GM12878 (cell line): ENCODE results near the gene GARNL3. TPM values are rescaled to one million over a fixed set of nuclear protein-coding genes. Genes with fewer than 3 reads are reported as not detected.

Source experiments
- ATAC-seq: fragments of 200-7000 bp; cut with Tn5 transposase; 3 replicates; pipeline ENCODE4 v1.9.1; 2020; ENCODE audit warnings: mild to moderate bottlenecking, moderate library complexity
- BruUV-seq: library from RNA; stranded (reverse); fragments of 400-500 nt; replicated peaks from 2 replicates; lab custom pipeline; 2021; lab: Mats Ljungman, UMichigan
- CTCF ChIA-PET: fragments of 300-600 bp; sonication (Branson Sonifier 250); formaldehyde crosslinking; extraction: SDS; loops from one replicate; lab custom pipeline; 2021; ENCODE audit warnings: inconsistent platforms; lab: Yijun Ruan, JAX
- POLR2A ChIA-PET: fragments of 350-600 bp; formaldehyde crosslinking; extraction: SDS; loops from one replicate; lab custom pipeline; 2021; ENCODE audit warnings: inconsistent platforms; lab: Charles Lee
- RAD21 ChIA-PET: fragments of 300-600 bp; sonication (Branson Sonifier 250); formaldehyde crosslinking; loops from one replicate; lab custom pipeline; 2023; ENCODE audit warnings: antibody characterized with exemption; ENCODE audit not compliant: unreplicated experiment; lab: Charles Lee
- SMC1A ChIA-PET: fragments of 300-600 bp; sonication (Branson Sonifier 250); formaldehyde crosslinking; loops from one replicate; lab custom pipeline; 2023; ENCODE audit not compliant: unreplicated experiment, uncharacterized antibody; lab: Charles Lee
- DNase-seq: peaks from one replicate; pipeline ENCODE4 v3.0.0-alpha.2; 2011; ENCODE audit warnings: low read depth, low spot score
- FAIRE-seq: peaks from 3 replicates; lab custom pipeline; 2011; peaks lifted over from hg19 to GRCh38; lab: Jason Lieb, UNC
- H2AFZ ChIP-seq: 2 replicates; pipeline ENCODE4 v1.6.0; 2011; ENCODE audit warnings: low read depth, low read length, control low read depth; ENCODE audit not compliant: control insufficient read depth
- H3K27ac ChIP-seq: 2 replicates; pipeline ENCODE4 v1.5.1; 2011; ENCODE audit warnings: control low read depth; ENCODE audit not compliant: control insufficient read depth, insufficient read depth
- H3K27me3 ChIP-seq, 2 experiments: replicated peaks in 1 of 2; 2 replicates each; pipeline versions ENCODE4 v1.6.0 to v1.6.1; 2011; ENCODE audit warnings: low read length in 1 of 2; ENCODE audit not compliant: control insufficient read depth in 2 of 2, insufficient read depth in 2 of 2
- H3K36me3 ChIP-seq, 2 experiments: 2 replicates each; pipeline ENCODE4 v1.5.1; 2011; ENCODE audit warnings: low read length in 1 of 2; ENCODE audit not compliant: control insufficient read depth in 2 of 2, insufficient read depth in 2 of 2
- H3K4me1 ChIP-seq: 2 replicates; pipeline ENCODE4 v1.6.1; 2011; ENCODE audit warnings: mild to moderate bottlenecking, low read length, moderate library complexity, mixed read lengths; ENCODE audit not compliant: control insufficient read depth, insufficient read depth
- H3K4me2 ChIP-seq: 2 replicates; pipeline ENCODE4 v1.6.0; 2011; ENCODE audit warnings: control low read depth; ENCODE audit not compliant: control insufficient read depth, insufficient read depth
- H3K4me3 ChIP-seq: fragments of 200-600 bp; sonication (generic); 2 replicates; pipeline ENCODE4 v1.5.1; 2016
- H3K79me2 ChIP-seq: 2 replicates; pipeline ENCODE4 v1.6.0; 2011; ENCODE audit warnings: low read length; ENCODE audit not compliant: control insufficient read depth, insufficient read depth
- H3K9ac ChIP-seq: 2 replicates; pipeline ENCODE4 v1.8.0; 2011; ENCODE audit warnings: low read length, control low read depth, mixed read lengths; ENCODE audit not compliant: control insufficient read depth, insufficient read depth
- H3K9me3 ChIP-seq: replicated peaks from 3 replicates; pipeline ENCODE4 v1.5.1; 2011; ENCODE audit warnings: mild to moderate bottlenecking, low read length; ENCODE audit not compliant: control insufficient read depth, insufficient read depth
- H4K20me1 ChIP-seq: 2 replicates; pipeline ENCODE4 v1.6.0; 2011; ENCODE audit not compliant: control insufficient read depth, insufficient read depth
- BCL3 ChIP-seq: IDR thresholded peaks from 2 replicates; pipeline ENCODE4 v1.6.1; 2011; ENCODE audit warnings: borderline replicate concordance, low read depth, mild to moderate bottlenecking, moderate library complexity, low read length; ENCODE audit not compliant: insufficient read depth, poor library complexity, severe bottlenecking
- RCOR1 ChIP-seq: conservative IDR thresholded peaks from 2 replicates; pipeline ENCODE4 v1.6.1; 2012; ENCODE audit warnings: low read depth, low read length, improper control_type of control experiment
- TAF1 ChIP-seq: IDR thresholded peaks from 2 replicates; pipeline ENCODE4 v1.6.1; 2011; ENCODE audit warnings: mild to moderate bottlenecking, low read depth, low read length, borderline replicate concordance
- WRNIP1 ChIP-seq: IDR thresholded peaks from 2 replicates; pipeline ENCODE4 v1.6.1; 2011; ENCODE audit warnings: low read depth, low read length, improper control_type of control experiment, borderline replicate concordance
- WGBS: methylation state at CpG from one replicate; pipeline ENCODE4 v1.1.6; 2016; ENCODE audit warnings: low lambda C conversion rate; ENCODE audit not compliant: insufficient replicate concordance, insufficient coverage; ENCODE audit errors: missing lambda C conversion rate; 5-methylcytosine and 5-hydroxymethylcytosine counted together
- in situ Hi-C: fragments of 300-500 bp; cut with MboI; formaldehyde crosslinking; loops from 9 replicates; pipeline ENCODE4 v1.14.3; 2018; ENCODE audit warnings: mixed read lengths
- intact Hi-C: fragments of 100-400 bp; cut with micrococcal nuclease; formaldehyde crosslinking; loops from one replicate; pipeline ENCODE4 v1.14.2; 2022; ENCODE audit not compliant: unreplicated experiment
- polyA plus RNA-seq, 11 experiments: library from polyadenylated mRNA; depleted of rRNA in 4 of 11; unstranded in 6 of 11; stranded (reverse) in 5 of 11; fragments of >200 nt; fragmentation: Nextera tagmentation in 4 of 11; fragmentation: Illumina TruSeq in 1 of 11; extraction: Ambion mirVana in 4 of 11; extraction: Trizol in 1 of 11; gene quantifications; 1 replicate in 1 of 11; 2 replicates in 10 of 11; pipeline versions ENCODE4 v1.2.1 to v1.2.3, GENCODE V29; 2011 to 2016; ENCODE audit warnings: inconsistent platforms in 2 of 11, missing spikeins in 2 of 11, low read depth in 1 of 11
- total RNA-seq, 4 experiments: library from RNA; depleted of rRNA in 3 of 4; stranded (reverse); fragments of >200 nt in 3 of 4; fragmentation: Illumina TruSeq in 1 of 4; extraction: Trizol in 1 of 4; gene quantifications; 2 replicates each; pipeline versions ENCODE4 v1.2.1 to v1.2.3, GENCODE V29; 2013 to 2021

GARNL3 gene
- total and polyA plus RNA-seq, 10 of the 15 experiments (the other 5 are each of a cell fraction or from before 2014, with no cell fraction given): 0.89 to 13.2 (median 6.3) TPM

- BruUV-seq: no TSS peak
- no peak; the same call in 2 of the 3 replicates for ATAC-seq
- no peaks in the 10 kb centered on the region for H3K27me3 ChIP-seq
- intact Hi-C loops: no loop called here
- peaks cover 2% of the 10 kb centered on the region; the same call in 1 of the 2 replicates for H3K4me1 ChIP-seq
- H3K4me2 ChIP-seq: no peak overlapping the region
- ChIA-PET RAD21 (interaction anchor here (1.1 kb wide), 1 partner anchor 193 kb away, joined by 3 read pairs; no protein-coding TSS in a partner anchor), SMC1A (interaction anchor here (0.6 to 1.0 kb wide), 2 partner anchors 33 to 203 kb away, joined by 3 read pairs; no protein-coding TSS in a partner anchor), CTCF (interaction anchor here (0.8 to 1.2 kb wide), 2 partner anchors 203 to 476 kb away, joined by 4 read pairs; no protein-coding TSS in a partner anchor), POLR2A (interaction anchor here (0.9 kb wide), 1 partner anchor 98 kb away, joined by 4 read pairs; no protein-coding TSS in a partner anchor)
- no peaks in the 10 kb centered on the region for H3K9me3 ChIP-seq
- FAIRE-seq: no peak
- no peak overlapping the region for H3K9ac ChIP-seq
- H3K27ac ChIP-seq: no peak overlapping the region
- H3K79me2 ChIP-seq: peaks cover under 1% of the 10 kb centered on the region
- 72% methylated on average over 14 of the region's 15 CpGs for WGBS
- no peaks in the 10 kb centered on the region for H4K20me1 ChIP-seq
- no peak overlapping the region for H2AFZ ChIP-seq
- no peak overlapping the region for H3K4me3 ChIP-seq
- no peak for TF ChIP-seq TAF1
- TF ChIP-seq BCL3: no peak
- TF ChIP-seq RCOR1: no peak
- no peak for TF ChIP-seq WRNIP1
- TF ChIP-seq, all 136 proteins: peak for 0
- DNase-seq: no peak
- in situ Hi-C loops: no loop called here
- H3K36me3 ChIP-seq: no peaks in the 10 kb centered on the region
These were observed 152.8 kb downstream of the GARNL3 start for GRCh38 chr9:127417131-127418036.
